Stimulated activated CD8-positive, alpha-beta memory T cell treated with anti-CD3 and anti-CD28 coated beads, Interleukin-4, amount 100 ng/mL, for 48 hours (primary cell): ENCODE data around the gene PRSS33.

ENCODE experiments used
- DNase-seq: peaks from one replicate; pipeline ENCODE4 v3.0.0-alpha.2; 2020

PRSS33 gene

DNA sequence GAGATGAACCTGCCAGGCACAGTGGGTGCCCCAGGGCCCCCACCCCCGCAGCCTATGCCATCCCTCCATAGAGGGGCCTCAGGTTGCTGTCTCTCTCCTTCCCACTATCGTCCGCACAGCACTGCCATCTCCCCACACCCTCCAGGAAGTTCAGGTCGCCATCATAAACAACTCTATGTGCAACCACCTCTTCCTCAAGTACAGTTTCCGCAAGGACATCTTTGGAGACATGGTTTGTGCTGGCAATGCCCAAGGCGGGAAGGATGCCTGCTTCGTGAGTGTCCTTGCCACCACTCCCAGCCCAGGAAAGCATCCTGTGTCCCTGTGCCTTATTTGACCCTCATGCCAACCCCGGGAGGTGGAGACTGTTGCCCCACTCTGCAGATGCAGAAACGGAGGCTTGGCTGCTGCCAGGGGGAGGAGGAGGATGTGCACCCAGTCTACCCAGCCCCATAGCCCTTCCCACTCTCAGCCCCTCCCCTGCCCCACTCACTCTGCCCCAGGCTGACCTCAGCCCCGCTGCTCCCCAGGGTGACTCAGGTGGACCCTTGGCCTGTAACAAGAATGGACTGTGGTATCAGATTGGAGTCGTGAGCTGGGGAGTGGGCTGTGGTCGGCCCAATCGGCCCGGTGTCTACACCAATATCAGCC is 33.6 kb upstream of the PRSS33 start:
- DNase-seq = no peak

- no peak for DNase-seq
Observed at GRCh38 chr16:2819939-2820835, 32.8 kb upstream of the PRSS33 start.

DNA sequence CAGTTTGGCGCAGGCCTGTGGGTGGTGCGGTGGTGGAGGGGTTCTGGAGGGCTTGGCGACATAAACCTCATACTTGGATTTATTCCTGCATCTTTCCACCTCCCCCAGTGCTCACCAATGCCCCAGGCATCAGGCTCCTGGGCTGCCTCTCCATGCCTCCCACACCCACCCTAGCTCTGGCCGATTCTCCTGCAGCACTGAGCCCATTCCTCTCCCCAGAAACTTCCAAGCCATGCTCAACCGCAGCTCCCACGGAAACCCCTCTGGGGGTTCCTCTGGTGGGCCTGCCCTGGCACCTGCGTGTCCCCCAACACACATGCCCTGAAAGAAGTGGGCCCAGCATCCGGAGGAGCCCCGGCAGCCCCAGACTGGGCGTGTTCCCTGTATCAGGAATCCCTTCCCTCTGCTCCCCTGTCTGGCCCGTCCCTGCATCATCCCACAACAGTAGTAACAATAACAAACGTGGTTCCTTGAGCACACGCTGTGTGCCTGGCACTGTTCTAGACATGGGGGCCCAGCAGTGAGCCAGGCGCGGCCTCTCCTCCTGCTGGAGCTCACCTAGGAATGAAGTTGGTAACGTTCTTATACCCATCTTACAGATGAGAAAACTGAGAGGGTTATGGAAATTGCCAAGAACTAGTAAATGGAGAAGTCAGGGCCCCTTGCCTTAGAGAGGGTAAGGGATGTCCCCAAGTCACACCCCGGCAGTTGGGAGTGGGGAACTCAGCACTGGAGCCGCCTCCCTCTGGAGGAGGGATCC is 32.0 kb upstream of the PRSS33 start:
- DNase-seq = no peak

- no peak for DNase-seq
Observed at GRCh38 chr16:2818272-2818876, 31.0 kb upstream of the PRSS33 start.

DNA sequence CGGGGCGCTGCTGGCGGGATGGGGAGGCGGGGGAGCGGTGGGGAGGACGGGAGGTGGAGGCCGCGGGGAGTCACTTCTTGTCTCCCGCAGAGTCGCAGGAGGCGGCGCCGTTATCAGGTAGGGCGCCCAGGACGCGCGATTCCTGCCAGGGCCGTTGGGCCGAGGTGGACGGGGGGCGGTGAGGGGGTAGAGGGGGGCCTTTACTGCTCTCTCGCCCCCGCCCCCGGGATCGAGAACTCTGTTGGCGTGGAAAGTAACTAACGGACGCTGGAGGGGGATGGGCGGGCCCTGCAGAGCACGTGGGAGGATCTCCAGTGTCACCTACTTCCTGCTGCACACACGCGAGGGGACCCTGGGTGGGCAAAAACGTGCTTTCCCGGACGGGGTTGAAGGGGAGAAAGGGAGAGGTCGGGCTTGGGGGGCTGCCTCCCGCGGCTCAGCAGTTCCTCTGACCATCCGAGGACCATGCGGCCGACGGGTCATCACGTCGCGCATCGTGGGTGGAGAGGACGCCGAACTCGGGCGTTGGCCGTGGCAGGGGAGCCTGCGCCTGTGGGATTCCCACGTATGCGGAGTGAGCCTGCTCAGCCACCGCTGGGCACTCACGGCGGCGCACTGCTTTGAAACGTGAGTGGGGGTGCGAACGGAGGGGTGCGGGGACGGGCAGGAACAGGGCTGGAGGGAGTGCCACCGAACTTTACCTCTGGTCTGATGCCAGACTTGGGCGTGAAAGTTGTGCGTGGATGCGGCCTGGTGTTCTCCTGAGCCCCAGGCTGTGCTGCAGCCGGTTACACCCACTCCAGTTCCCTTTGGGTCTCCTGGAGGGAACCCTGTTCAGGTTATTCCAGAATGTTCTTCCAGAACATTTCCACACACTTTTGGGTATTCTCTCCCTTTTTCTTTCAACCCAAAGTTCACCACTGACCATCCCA is 30.2 kb upstream of the PRSS33 start:
- no peak for DNase-seq

- peak; percentile 60 for DNase-seq
Observed at GRCh38 chr16:2816751-2817339, 29.5 kb upstream of the PRSS33 start, which contains the start of gene PRSS21. TSS of gene PRSS21 (plus strand) at chr16:2817237. CDS start at chr16:2817269, 32 bp downstream.

DNA sequence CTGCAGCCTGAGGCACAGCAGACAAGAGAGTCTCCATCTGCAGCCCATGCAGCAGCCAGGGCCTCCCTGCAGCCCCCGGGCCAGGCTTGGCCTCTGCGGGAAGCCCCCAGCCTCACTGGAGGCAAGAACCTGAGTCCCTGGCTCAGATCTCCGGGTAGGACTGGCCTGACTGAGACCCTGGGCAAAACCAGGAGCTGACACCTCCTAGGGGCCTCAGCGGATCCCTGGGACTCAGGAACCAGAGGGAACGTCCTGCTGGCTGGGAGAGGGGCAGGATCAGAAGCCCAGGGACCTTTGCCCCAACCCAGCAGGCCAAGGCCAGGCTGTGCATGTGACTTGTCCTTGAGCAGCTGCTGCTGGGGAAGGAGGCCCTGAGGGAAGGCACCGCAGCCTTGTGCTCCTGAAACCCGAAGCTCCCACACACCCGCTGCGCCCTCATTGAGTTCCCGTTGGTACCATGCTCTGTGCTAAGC is 28.0 kb upstream of the PRSS33 start:
- DNase-seq = no peak

DNA sequence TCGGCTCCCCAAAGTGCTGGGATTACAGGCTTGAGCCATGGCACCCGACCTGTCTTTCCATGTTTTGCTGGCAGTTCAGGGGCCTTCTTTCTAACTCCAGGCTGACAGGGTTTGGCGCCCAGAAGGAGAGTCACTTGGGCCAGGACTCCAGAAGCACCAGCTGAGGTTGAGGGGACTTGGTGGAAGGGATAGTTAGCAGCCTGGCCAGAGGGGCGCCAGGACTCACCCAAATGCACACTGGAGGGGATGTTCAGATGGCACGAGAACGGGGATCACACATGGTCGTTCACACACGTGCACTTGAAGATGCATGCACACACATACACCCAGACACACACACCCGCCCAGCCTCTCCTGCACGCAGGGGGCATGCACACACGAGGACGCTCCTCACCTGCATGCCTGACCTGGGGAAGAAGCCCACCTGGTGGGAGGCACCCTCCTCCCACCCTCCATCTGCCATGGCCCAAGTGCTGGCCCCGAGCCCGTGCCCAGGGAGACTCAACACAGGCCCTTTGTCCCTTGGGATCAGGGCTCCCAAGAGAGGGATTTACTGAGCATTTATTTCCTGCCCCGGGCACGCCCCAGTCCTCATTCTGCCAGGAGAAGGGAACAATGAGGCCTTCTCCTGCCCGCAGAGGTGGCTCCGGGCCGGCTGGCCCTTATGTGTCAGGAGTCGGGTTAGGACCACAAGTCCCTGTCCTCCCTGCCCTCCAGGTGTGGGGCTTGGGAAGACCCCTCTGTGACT is 27.4 kb upstream of the PRSS33 start:
- DNase-seq = no peak

- DNase-seq = no peak
Observed at GRCh38 chr16:2813771-2814221, 26.4 kb upstream of the PRSS33 start.

GRCh38 chr16:2811703-2812471 is 24.5 kb upstream of the PRSS33 start:
- no peak for DNase-seq

- no peak for DNase-seq
Observed at GRCh38 chr16:2810651-2811050, 23.3 kb upstream of the PRSS33 start.

DNA sequence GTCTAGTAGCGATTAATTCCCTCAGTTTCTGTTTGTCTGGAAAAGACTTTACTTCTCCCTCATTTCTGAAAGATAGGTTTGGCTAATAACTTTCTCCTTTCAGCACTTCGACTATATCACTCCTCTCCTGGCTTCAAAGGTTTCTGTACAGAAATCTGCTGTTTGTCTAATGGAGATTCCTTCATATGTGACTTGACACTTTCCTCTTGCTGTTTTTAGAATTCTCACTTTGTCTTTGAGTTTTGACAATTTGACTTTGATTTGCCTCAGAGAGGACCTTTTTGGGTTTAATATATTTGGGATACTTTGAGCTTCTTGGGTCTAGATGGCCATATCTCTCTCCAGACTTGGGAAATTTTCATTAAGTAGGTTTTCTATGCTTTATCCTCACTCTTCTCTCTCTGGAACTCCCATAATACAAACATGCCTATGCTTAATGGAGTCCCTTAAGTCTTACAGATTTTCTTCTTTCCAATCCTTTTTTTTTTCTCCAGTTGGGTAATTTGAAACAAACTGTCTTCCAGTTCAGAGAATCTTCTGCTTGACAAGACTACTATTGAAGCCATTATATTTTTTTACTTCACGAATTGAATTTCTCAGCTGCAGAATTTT is 21.9 kb upstream of the PRSS33 start:
- no peak for DNase-seq

DNA sequence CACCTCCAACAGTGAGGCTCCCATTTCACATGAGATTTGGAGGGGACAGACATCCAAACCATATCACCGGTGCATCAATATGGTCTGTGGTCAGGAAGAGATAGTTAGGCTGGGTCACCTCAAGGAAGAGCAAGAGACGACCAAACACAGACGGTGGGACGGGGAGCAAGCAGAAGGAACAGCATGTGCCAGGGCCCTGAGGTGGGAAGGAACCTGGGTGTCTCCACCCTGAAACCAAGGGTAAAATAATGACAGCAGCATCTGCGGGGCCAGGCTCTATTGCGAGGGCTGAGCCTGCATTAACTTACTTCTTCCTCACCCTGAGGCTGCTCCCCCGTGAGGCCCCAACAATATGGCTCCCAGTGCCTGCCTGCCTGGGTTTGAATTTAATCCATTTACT is 20.8 kb upstream of the PRSS33 start:
- DNase-seq = no peak

GRCh38 chr16:2806286-2806685 is 18.9 kb upstream of the PRSS33 start:
- no peak for DNase-seq

DNA sequence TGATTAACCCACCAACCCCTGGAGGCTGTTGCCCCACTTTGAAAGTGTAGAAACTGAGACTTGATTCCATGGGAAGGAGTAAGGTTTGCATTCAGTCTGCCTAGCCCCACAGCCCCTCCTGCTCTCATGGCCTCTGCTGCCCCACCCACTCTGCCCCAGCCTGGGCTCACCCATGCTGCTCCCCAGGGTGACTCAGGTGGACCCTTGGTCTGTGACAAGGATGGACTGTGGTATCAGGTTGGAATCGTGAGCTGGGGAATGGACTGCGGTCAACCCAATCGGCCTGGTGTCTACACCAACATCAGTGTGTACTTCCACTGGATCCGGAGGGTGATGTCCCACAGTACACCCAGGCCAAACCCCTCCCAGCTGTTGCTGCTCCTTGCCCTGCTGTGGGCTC is 17.4 kb upstream of the PRSS33 start:
- DNase-seq = no peak

- no peak for DNase-seq
Observed at GRCh38 chr16:2803545-2804195, 16.3 kb upstream of the PRSS33 start.

- no peak for DNase-seq
Observed at GRCh38 chr16:2799859-2800226, 12.5 kb upstream of the PRSS33 start.

- no peak for DNase-seq
Observed at GRCh38 chr16:2799205-2799858, 12.0 kb upstream of the PRSS33 start.
